ENCODE measurements around the gene LIPH. TPM values are rescaled to one million over a fixed set of nuclear protein-coding genes. Genes with fewer than 3 reads are reported as not detected.
"Not testable (repeated sequence)": the region's sequence is repeated elsewhere in the genome, so short reads cannot be mapped to it uniquely, and the experiment has no call there.

Gene LIPH
- total RNA-seq = not detected in 2 replicates

- H3K4me1 Mint-ChIP-seq (ENCODE audit: low read depth) = peaks cover 11% of the 10 kb centered on the region
- H3K36me3 Mint-ChIP-seq (ENCODE audit: low read depth) = no peaks in the 10 kb centered on the region
- no peak within 1 kb of the TSS for H3K27ac Mint-ChIP-seq
- no peak within 1 kb of the TSS for H3K4me3 Mint-ChIP-seq (ENCODE audit: low read depth)
- H3K27me3 Mint-ChIP-seq (ENCODE audit: low read depth) = no peaks in the 10 kb centered on the region
- no peaks in the 10 kb centered on the region for H3K9me3 Mint-ChIP-seq
- no peak for DNase-seq (ENCODE audit: low spot score)
- intact Hi-C loops (cut with micrococcal nuclease) = loop anchor here (10.0 kb wide), 1 partner anchor 58 kb away; the partner anchor contains the start of gene TMEM41A
Measured at GRCh38 chr3:185552358-185552877, at the start of gene LIPH. TSS of gene LIPH (minus strand) at chr3:185552588. CDS start at chr3:185552471, 117 bp downstream.

GRCh38 chr3:185595526-185595925, 43.1 kb upstream of the LIPH start:
- H3K27ac Mint-ChIP-seq = no peak overlapping the region
- H3K27me3 Mint-ChIP-seq (ENCODE audit: low read depth) = no peaks in the 10 kb centered on the region
- peaks cover 24% of the 10 kb centered on the region for H3K36me3 Mint-ChIP-seq (ENCODE audit: low read depth)
- H3K4me3 Mint-ChIP-seq (ENCODE audit: low read depth) = no peak overlapping the region
- peaks cover 5% of the 10 kb centered on the region for H3K4me1 Mint-ChIP-seq (ENCODE audit: low read depth)
- intact Hi-C loops (cut with micrococcal nuclease) = no loop called here
- no peaks in the 10 kb centered on the region for H3K9me3 Mint-ChIP-seq
- DNase-seq (ENCODE audit: low spot score) = no peak

DNA sequence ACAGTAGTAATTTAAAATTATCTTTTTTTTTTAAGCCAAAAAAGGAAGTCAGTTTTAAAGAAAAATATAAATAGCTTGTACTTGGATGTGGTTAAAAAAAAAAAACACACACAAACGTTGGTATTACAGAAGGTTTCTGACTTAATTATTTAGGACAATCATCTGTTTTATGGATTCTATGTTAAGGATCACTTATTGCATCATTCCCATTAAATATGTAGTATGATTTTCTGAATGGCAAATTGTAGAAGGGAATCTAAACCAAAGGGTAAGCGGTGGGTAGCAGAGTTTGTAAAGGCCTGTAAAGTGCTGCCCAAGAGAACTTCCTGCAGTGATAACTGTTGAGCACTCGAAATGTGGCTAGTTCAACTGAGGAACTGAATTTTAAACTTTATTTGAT, 41.7 kb upstream of the LIPH start:
- intact Hi-C loops (cut with micrococcal nuclease) = no loop called here
- Mint-ChIP-seq H3K4me3 (ENCODE audit: low read depth) (no peak overlapping the region), H3K9me3 (no peaks in the 10 kb centered on the region), H3K36me3 (ENCODE audit: low read depth) (peaks cover 15% of the 10 kb centered on the region), H3K27me3 (ENCODE audit: low read depth) (no peaks in the 10 kb centered on the region), H3K27ac (no peak overlapping the region), H3K4me1 (ENCODE audit: low read depth) (peaks cover 5% of the 10 kb centered on the region)
- DNase-seq (ENCODE audit: low spot score) = no peak

DNA sequence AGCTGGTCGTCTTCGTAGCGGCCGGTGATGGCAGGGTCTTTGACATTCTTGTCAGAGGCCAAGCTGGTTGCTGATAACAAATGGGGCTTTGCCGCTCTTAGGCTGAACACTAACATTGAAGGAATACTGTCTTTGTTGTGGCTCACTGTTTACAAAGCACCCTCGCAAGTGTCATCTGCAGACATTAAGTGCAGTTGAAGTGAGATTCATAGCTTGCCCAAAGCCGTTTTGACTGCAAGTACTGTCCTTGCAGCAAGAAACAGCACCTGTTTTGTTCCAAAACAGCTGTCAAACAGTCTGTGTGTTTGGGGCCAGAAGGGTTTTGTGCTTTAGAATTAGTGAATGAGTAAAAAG, 34.3 kb upstream of the LIPH start:
- Mint-ChIP-seq H3K27ac (peak overlapping the region; percentile 87), H3K9me3 (no peaks in the 10 kb centered on the region), H3K4me1 (ENCODE audit: low read depth) (peaks cover 17% of the 10 kb centered on the region), H3K4me3 (ENCODE audit: low read depth) (peak overlapping the region; percentile 82), H3K27me3 (ENCODE audit: low read depth) (no peaks in the 10 kb centered on the region), H3K36me3 (ENCODE audit: low read depth) (peaks cover 3% of the 10 kb centered on the region)
- no peak for DNase-seq (ENCODE audit: low spot score)
- intact Hi-C loops (cut with micrococcal nuclease) = loop anchor here (1.0 to 10.0 kb wide), 3 partner anchors 87 to 351 kb away; partner anchors contain the start of genes TMEM41A and TRA2B

GRCh38 chr3:185585859-185586685, 33.7 kb upstream of the LIPH start, which contains the start of gene SENP2:
TSS of gene SENP2 (plus strand) at chr3:185586295. CDS start at chr3:185586414, 119 bp downstream.
- Mint-ChIP-seq H3K36me3 (ENCODE audit: low read depth) (peaks cover 3% of the 10 kb centered on the region), H3K27me3 (ENCODE audit: low read depth) (no peaks in the 10 kb centered on the region), H3K4me1 (ENCODE audit: low read depth) (peaks cover 17% of the 10 kb centered on the region), H3K27ac (peak within 1 kb of the TSS; percentile 87), H3K4me3 (ENCODE audit: low read depth) (peak within 1 kb of the TSS; percentile 82), H3K9me3 (no peaks in the 10 kb centered on the region)
- peak; percentile 100 for DNase-seq (ENCODE audit: low spot score)
- intact Hi-C loops (cut with micrococcal nuclease) = loop anchor here (1.0 to 10.0 kb wide), 3 partner anchors 87 to 351 kb away; partner anchors contain the start of genes TMEM41A and TRA2B

GRCh38 chr3:185585518-185585858, 33.1 kb upstream of the LIPH start:
- Mint-ChIP-seq H3K27me3 (ENCODE audit: low read depth) (no peaks in the 10 kb centered on the region), H3K4me3 (ENCODE audit: low read depth) (peak overlapping the region; percentile 82), H3K36me3 (ENCODE audit: low read depth) (peaks cover 3% of the 10 kb centered on the region), H3K4me1 (ENCODE audit: low read depth) (peaks cover 17% of the 10 kb centered on the region), H3K9me3 (no peaks in the 10 kb centered on the region), H3K27ac (peak overlapping the region; percentile 87)
- intact Hi-C loops (cut with micrococcal nuclease) = loop anchor here (5.0 to 10.0 kb wide), 2 partner anchors 231 to 352 kb away; partner anchors contain the start of gene TRA2B
- no peak for DNase-seq (ENCODE audit: low spot score)

DNA sequence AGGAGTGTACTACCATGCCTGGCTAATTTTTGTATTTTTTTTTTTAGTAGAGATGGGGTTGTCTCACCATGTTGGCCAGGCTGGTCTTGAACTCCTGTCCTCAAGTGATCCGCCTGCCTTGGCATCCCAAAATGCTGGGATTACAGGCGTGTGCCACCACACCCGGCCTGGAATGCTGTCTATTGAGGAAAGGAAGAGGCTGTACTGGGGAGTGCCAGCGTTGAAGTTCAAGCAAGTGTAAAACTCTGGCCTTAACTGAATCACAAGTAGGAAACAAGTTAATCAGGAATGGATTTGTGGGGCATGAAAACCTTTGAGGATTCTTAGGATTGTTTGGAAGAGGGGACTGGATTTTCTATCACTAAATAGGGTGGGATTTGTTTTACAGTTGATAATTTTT, 32.3 kb upstream of the LIPH start:
- Mint-ChIP-seq H3K27me3 (ENCODE audit: low read depth) (no peaks in the 10 kb centered on the region), H3K4me1 (ENCODE audit: low read depth) (peaks cover 17% of the 10 kb centered on the region), H3K4me3 (ENCODE audit: low read depth) (peak overlapping the region; percentile 82), H3K27ac (peak overlapping the region; percentile 55), H3K9me3 (no peaks in the 10 kb centered on the region), H3K36me3 (ENCODE audit: low read depth) (peaks cover 3% of the 10 kb centered on the region)
- DNase-seq (ENCODE audit: low spot score) = no peak
- intact Hi-C loops (cut with micrococcal nuclease) = loop anchor here (5.0 to 10.0 kb wide), 2 partner anchors 230 to 353 kb away; partner anchors contain the start of gene TRA2B

DNA sequence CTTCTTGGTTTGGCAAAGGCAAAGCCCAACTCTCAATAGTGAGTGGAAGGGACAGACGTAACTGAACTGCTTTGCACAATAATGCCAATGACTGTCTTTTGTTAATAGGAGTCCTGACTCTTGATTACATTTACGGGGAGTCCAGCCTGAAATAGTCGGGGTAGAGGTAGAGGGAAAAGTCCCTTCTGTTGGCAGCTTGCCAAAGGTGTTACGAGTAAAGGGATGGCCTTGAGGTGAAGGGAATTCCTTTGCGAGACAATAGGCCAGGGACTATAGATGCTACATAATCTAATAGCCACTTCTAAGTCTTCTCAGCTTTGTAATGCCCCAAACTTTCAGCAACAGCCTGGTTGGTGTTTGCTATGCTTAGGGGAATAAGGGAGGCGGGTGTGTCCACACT, 31.5 kb upstream of the LIPH start:
- no peak for DNase-seq (ENCODE audit: low spot score)
- Mint-ChIP-seq H3K9me3 (no peaks in the 10 kb centered on the region), H3K4me1 (ENCODE audit: low read depth) (peaks cover 17% of the 10 kb centered on the region), H3K4me3 (ENCODE audit: low read depth) (no peak overlapping the region), H3K27ac (no peak overlapping the region), H3K27me3 (ENCODE audit: low read depth) (no peaks in the 10 kb centered on the region), H3K36me3 (ENCODE audit: low read depth) (peaks cover 3% of the 10 kb centered on the region)
- intact Hi-C loops (cut with micrococcal nuclease) = loop anchor here (10.0 kb wide), 1 partner anchor 229 kb away; no protein-coding TSS in a partner anchor

GRCh38 chr3:185582871-185583270, 30.5 kb upstream of the LIPH start:
- H3K27me3 Mint-ChIP-seq (ENCODE audit: low read depth) = no peaks in the 10 kb centered on the region
- peaks cover 10% of the 10 kb centered on the region for H3K4me1 Mint-ChIP-seq (ENCODE audit: low read depth)
- intact Hi-C loops (cut with micrococcal nuclease) = loop anchor here (10.0 kb wide), 1 partner anchor 228 kb away; no protein-coding TSS in a partner anchor
- H3K9me3 Mint-ChIP-seq = no peaks in the 10 kb centered on the region
- DNase-seq (ENCODE audit: low spot score) = no peak
- no peak overlapping the region for H3K4me3 Mint-ChIP-seq (ENCODE audit: low read depth)
- no peak overlapping the region for H3K27ac Mint-ChIP-seq
- no peaks in the 10 kb centered on the region for H3K36me3 Mint-ChIP-seq (ENCODE audit: low read depth)

DNA sequence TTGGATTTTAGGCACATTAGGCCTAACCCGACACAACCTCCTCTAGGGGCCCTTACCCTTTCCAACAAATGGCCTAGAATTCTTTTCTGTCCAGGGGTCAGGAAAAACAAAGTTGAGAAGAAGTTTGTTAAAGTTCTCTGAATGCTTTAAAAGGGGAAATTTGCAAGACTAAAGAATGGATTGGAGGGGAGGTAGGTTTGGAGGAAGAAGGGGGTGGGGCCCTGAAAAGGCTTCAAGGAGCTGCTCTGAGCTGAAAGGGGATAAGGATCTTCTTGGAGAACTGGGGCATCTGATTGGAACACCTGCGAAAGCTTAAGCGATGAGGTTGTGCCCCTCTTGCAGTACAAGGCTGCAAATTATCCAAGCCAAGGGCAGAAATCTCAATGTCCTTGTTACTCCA, 29.8 kb upstream of the LIPH start:
- no peak overlapping the region for H3K4me3 Mint-ChIP-seq (ENCODE audit: low read depth)
- DNase-seq (ENCODE audit: low spot score) = no peak
- intact Hi-C loops (cut with micrococcal nuclease) = loop anchor here (10.0 kb wide), 1 partner anchor 227 kb away; no protein-coding TSS in a partner anchor
- no peaks in the 10 kb centered on the region for H3K27me3 Mint-ChIP-seq (ENCODE audit: low read depth)
- H3K9me3 Mint-ChIP-seq = no peaks in the 10 kb centered on the region
- peaks cover 10% of the 10 kb centered on the region for H3K4me1 Mint-ChIP-seq (ENCODE audit: low read depth)
- H3K36me3 Mint-ChIP-seq (ENCODE audit: low read depth) = no peaks in the 10 kb centered on the region
- H3K27ac Mint-ChIP-seq = no peak overlapping the region

- H3K27ac Mint-ChIP-seq; H3K36me3 Mint-ChIP-seq (ENCODE audit: low read depth); intact Hi-C loops (cut with micrococcal nuclease); H3K4me3 Mint-ChIP-seq (ENCODE audit: low read depth); H3K27me3 Mint-ChIP-seq (ENCODE audit: low read depth); H3K4me1 Mint-ChIP-seq (ENCODE audit: low read depth): not testable (repeated sequence)
- peak; percentile 28 for DNase-seq (ENCODE audit: low spot score)
- peaks cover 18% of the 10 kb centered on the region for H3K9me3 Mint-ChIP-seq
Measured at GRCh38 chr3:185575108-185575869, 22.9 kb upstream of the LIPH start.

DNA sequence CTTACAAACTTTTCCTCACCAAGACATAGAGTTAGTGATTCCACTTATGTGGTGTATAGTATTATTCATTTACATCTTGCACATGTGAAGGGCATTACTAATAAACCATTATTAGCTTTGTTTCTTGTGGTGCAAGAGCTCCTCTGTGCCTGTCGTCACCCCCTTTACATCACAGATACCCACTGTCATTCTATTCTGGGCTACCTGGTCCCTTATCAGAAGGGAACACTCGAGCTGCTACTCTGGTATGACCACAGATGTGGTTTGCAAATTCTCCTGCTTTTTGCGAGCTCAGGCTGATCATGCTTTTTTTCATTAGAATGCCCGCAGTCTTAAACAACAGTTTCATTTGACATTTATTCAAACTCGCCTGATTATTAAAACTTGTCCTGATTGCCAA, 19.8 kb upstream of the LIPH start:
- Mint-ChIP-seq H3K36me3 (ENCODE audit: low read depth) (no peaks in the 10 kb centered on the region), H3K4me1 (ENCODE audit: low read depth) (peaks cover 5% of the 10 kb centered on the region), H3K9me3 (peaks cover 18% of the 10 kb centered on the region), H3K27me3 (ENCODE audit: low read depth) (no peaks in the 10 kb centered on the region), H3K4me3 (ENCODE audit: low read depth) (no peak overlapping the region), H3K27ac (no peak overlapping the region)
- intact Hi-C loops (cut with micrococcal nuclease) = no loop called here
- DNase-seq (ENCODE audit: low spot score) = no peak

Data from activated T-helper 2 cell treated with anti-CD3 and anti-CD28 coated beads, Interferon-gamma antibody, Interleukin-2, Interleukin-4, amounts not matched to agents 10 μg/mL and 5 μg/mL and 100 μg/mL, durations not matched to agents 14 hours and 24 hours and 36 hours (primary cell).